ENCODE data around the gene SNX8. TPM values are rescaled to one million over a fixed set of nuclear protein-coding genes. Genes with fewer than 3 reads are reported as not detected.

SNX8 gene
- total and polyA plus RNA-seq, 9 of the 15 experiments (the other 6 are each of a cell fraction or from before 2014, with no cell fraction given), result 2.7 to 51.6 (median 16.9) TPM

DNA sequence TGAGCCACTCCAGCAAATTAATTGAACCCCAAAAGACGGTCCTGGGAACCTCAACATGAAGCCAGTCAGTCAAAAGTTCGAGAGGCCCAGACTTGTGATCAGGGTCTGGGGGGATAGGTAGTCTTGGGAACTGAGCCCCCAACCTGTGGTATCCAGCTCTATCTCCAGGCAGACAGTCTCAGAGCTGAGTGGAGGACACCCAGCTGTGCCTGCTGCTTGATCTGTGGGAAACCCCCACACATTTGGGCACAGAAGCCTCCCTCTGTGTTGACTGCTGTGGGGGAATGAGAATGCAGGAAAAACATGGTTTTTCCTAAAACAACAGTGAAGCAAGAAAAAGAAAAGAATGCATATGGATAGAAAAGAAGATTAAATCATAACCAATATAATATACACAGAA lies 16.3 kb upstream of the SNX8 start:
- WGBS (ENCODE audit: insufficient coverage, low coverage, missing lambda C conversion rate), result 62% methylated on average over 2 of the region's 2 CpGs
- intact Hi-C loops (cut with micrococcal nuclease) (no loop called here), in situ Hi-C loops (cut with MboI) (no loop called here)
- ChIA-PET POLR2A (no interaction called here), CTCF (ENCODE audit: low intra/inter-chr PET ratio) (no interaction called here)
- Histone ChIP-seq H4K20me1 (replicated peaks; ENCODE audit: control insufficient read depth, insufficient read depth, low read length) (no peaks in the 10 kb centered on the region), H3K9me3 (replicated peaks; ENCODE audit: control insufficient read depth, insufficient read depth, low read depth, low read length) (no peaks in the 10 kb centered on the region), H3K4me3 (no peak overlapping the region), H3K27me3 (ENCODE audit: control insufficient read depth in 2 of 2, insufficient read depth in 2 of 2, low read length in 2 of 2) (no peaks in the 10 kb centered on the region), H3K4me2 (ENCODE audit: insufficient read depth, low read length) (no peak overlapping the region), H3K4me1 (replicated peaks in 1 of 2; ENCODE audit: control insufficient read depth in 2 of 2, insufficient read depth in 2 of 2, low read length in 2 of 2) (peaks cover under 1 to 18% of the 10 kb centered on the region in 2 experiments; a peak in 2 of 5 replicates), H3K36me3 (ENCODE audit: control insufficient read depth, insufficient read depth, low read length) (no peaks in the 10 kb centered on the region), H3K9ac (ENCODE audit: insufficient read depth in 1 of 2, low read depth in 2 of 2, low read length in 2 of 2) (no peak overlapping the region), H3K27ac (ENCODE audit: extremely low read depth, low read depth, low read length) (no peak overlapping the region), H2AFZ (ENCODE audit: low read depth, low read length) (0 out of 2 replicates have a peak overlapping the region, but pooled peaks have one; percentile 45), H3K9me1 (ENCODE audit: control insufficient read depth, insufficient read depth, low read length) (no peaks in the 10 kb centered on the region), H3K79me2 (ENCODE audit: control insufficient read depth, insufficient read depth, low read length) (no peaks in the 10 kb centered on the region)
- DNase-seq (ENCODE audit: extremely low read depth in 1 of 4, low spot score in 3 of 4) (no peak), FAIRE-seq (no peak), ATAC-seq (no peak)
- BruUV-seq (replicated peaks), result no TSS peak
- no peak for TF ChIP-seq SNAPC5 (CRISPR knock-in tag; IDR thresholded peaks at IDR 0.05)
- no peak for TF ChIP-seq ZNF780A (CRISPR knock-in tag; IDR thresholded peaks at IDR 0.05)
- no peak for TF ChIP-seq CREB3L1 (IDR thresholded peaks at IDR 0.05; ENCODE audit: borderline replicate concordance, low read depth)
- TF ChIP-seq SFPQ (IDR thresholded peaks at IDR 0.05; ENCODE audit: low read depth, low read length), result no peak
- no peak for TF ChIP-seq MED1 (CRISPR knock-in tag; IDR thresholded peaks at IDR 0.05; ENCODE audit: borderline replicate concordance)
- no peak for TF ChIP-seq KHSRP (IDR thresholded peaks at IDR 0.05)
- TF ChIP-seq ZNF12 (CRISPR knock-in tag; IDR thresholded peaks at IDR 0.05), result no peak
- TF ChIP-seq, protein P1, sequence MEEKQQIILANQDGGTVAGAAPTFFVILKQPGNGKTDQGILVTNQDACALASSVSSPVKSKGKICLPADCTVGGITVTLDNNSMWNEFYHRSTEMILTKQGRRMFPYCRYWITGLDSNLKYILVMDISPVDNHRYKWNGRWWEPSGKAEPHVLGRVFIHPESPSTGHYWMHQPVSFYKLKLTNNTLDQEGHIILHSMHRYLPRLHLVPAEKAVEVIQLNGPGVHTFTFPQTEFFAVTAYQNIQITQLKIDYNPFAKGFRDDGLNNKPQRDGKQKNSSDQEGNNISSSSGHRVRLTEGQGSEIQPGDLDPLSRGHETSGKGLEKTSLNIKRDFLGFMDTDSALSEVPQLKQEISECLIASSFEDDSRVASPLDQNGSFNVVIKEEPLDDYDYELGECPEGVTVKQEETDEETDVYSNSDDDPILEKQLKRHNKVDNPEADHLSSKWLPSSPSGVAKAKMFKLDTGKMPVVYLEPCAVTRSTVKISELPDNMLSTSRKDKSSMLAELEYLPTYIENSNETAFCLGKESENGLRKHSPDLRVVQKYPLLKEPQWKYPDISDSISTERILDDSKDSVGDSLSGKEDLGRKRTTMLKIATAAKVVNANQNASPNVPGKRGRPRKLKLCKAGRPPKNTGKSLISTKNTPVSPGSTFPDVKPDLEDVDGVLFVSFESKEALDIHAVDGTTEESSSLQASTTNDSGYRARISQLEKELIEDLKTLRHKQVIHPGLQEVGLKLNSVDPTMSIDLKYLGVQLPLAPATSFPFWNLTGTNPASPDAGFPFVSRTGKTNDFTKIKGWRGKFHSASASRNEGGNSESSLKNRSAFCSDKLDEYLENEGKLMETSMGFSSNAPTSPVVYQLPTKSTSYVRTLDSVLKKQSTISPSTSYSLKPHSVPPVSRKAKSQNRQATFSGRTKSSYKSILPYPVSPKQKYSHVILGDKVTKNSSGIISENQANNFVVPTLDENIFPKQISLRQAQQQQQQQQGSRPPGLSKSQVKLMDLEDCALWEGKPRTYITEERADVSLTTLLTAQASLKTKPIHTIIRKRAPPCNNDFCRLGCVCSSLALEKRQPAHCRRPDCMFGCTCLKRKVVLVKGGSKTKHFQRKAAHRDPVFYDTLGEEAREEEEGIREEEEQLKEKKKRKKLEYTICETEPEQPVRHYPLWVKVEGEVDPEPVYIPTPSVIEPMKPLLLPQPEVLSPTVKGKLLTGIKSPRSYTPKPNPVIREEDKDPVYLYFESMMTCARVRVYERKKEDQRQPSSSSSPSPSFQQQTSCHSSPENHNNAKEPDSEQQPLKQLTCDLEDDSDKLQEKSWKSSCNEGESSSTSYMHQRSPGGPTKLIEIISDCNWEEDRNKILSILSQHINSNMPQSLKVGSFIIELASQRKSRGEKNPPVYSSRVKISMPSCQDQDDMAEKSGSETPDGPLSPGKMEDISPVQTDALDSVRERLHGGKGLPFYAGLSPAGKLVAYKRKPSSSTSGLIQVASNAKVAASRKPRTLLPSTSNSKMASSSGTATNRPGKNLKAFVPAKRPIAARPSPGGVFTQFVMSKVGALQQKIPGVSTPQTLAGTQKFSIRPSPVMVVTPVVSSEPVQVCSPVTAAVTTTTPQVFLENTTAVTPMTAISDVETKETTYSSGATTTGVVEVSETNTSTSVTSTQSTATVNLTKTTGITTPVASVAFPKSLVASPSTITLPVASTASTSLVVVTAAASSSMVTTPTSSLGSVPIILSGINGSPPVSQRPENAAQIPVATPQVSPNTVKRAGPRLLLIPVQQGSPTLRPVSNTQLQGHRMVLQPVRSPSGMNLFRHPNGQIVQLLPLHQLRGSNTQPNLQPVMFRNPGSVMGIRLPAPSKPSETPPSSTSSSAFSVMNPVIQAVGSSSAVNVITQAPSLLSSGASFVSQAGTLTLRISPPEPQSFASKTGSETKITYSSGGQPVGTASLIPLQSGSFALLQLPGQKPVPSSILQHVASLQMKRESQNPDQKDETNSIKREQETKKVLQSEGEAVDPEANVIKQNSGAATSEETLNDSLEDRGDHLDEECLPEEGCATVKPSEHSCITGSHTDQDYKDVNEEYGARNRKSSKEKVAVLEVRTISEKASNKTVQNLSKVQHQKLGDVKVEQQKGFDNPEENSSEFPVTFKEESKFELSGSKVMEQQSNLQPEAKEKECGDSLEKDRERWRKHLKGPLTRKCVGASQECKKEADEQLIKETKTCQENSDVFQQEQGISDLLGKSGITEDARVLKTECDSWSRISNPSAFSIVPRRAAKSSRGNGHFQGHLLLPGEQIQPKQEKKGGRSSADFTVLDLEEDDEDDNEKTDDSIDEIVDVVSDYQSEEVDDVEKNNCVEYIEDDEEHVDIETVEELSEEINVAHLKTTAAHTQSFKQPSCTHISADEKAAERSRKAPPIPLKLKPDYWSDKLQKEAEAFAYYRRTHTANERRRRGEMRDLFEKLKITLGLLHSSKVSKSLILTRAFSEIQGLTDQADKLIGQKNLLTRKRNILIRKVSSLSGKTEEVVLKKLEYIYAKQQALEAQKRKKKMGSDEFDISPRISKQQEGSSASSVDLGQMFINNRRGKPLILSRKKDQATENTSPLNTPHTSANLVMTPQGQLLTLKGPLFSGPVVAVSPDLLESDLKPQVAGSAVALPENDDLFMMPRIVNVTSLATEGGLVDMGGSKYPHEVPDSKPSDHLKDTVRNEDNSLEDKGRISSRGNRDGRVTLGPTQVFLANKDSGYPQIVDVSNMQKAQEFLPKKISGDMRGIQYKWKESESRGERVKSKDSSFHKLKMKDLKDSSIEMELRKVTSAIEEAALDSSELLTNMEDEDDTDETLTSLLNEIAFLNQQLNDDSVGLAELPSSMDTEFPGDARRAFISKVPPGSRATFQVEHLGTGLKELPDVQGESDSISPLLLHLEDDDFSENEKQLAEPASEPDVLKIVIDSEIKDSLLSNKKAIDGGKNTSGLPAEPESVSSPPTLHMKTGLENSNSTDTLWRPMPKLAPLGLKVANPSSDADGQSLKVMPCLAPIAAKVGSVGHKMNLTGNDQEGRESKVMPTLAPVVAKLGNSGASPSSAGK (IDR thresholded peaks at IDR 0.05), result no peak

Data from K562 (cell line).